Measurements from ENCODE around the gene LITAF.
"Not testable (repeated sequence)": the region's sequence is repeated elsewhere in the genome, so short reads cannot be mapped to it uniquely, and the experiment has no call there.

The LITAF gene

DNA sequence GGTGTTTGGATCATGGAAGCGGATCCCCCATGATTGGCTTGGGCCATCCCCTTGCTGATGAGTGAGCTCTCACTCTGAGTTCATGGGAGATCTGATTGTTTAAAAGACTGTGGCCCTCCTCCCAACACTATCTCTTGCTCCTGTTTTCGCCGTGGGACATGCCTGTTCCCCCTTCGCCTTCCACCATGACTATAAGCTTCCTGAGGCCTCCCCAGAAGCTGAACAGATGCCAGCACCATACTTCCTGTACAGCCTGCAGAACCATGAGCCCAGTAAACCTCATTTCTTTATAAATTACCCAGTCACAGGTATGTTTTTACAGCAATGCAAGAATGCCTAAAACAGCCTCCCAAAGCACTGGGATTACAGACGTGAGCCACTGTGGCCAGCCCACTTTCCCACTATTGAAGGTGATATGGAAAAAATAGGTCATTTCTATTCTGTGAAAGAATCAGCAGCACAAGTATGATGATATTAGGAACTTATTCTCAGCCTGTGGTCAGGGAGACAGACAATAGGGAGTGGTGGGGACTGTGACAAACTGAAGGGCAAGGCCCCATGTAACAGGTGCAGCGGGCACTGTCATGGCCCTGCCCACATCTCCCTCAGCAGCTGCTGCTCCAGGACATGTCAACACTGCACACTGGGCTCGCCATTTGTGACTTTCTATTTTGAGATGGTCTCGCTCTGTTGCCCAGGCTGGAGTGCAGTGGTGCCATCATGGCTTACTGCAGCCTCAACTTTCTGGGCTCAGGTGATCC lies 33.7 kb upstream of the LITAF start:
- no peak for DNase-seq (ENCODE audit: low spot score)

DNA sequence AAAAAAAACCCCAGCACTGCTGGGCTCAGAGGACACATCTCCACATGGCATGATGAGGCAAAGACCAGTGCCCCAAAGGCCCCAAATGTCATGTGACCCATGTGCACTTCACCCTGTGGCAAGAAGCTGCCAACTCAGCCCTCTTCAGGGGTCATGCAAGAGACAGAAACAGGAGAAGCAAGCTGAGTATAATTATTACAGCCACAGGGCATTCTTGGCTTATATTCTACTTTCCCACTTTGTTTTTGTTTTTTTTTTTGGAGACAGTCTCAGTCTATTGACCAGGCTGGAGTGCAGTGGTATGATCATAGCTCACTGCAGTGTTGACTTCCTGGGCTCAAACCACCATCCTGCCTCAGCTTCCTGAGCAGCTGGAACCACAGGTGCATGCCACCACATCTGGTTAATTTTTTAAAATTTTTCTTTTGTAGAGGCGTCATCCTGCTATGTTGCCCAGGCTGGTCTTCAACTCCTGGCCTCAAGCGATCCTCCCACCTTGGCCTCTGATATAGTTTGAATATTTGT lies 32.7 kb upstream of the LITAF start:
- no peak for DNase-seq (ENCODE audit: low spot score)

DNA sequence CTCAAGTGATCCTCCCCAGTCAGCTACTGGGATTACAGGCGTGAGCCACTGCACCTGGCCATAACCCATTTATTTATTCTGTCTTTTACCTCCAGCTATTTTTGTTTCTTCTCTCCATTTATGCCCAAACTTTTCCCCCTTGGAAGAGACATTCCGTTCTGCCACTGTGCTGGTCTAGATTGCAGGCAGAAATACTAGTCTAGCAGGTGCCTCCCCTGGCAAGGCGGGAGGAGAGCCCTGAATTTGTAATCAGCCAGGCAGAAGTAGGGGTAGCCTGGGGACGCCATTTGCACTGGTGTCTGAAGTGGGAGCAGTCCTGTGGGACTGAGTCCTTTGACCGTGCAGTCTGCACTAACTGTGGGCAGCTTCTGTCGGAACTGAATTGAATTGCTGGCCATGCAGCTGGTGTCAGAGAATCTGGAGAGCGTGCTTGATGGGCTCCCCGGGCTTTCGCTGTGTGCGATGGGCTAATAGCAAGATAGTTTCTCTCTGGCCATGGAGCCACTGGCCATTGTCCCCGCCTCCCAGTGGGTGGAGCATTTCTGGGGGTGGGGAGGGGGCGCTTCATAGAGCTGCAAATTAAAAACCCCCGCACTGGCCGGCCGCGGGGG lies 31.5 kb upstream of the LITAF start:
- DNase-seq (ENCODE audit: low spot score), result no peak

GRCh38 chr16:11615748-11616447 lies 29.2 kb upstream of the LITAF start:
- peak; percentile 72 for DNase-seq (ENCODE audit: low spot score)

DNA sequence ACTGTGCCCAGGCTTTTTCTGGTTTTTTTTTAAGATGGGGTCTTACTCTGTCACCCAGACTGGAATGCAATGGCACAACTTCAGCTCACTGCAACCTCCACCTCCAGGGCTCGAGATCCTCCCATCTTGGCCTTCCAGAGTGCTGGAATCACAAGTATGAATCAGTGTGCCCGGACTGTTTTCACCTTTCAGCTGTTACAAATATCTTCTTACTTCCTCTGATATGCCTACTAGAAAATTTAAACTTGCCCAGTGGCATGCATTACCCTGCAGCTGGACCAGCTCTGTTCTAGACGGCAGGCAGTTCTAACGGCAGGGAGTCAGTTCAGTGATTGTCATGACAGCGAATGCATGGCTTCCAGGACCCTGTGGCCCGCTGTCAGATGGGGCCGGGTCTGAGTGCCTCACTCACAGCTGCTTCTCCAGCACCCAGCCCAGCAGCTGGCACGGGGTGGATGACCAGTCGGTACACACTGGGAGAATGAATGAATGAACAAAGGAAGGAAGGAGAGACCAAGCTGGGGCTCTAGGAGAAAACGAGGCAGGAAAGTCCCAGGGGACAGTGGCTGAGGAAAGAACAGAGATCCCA lies 28.0 kb upstream of the LITAF start:
- no peak for DNase-seq (ENCODE audit: low spot score)

- DNase-seq (ENCODE audit: low spot score), result no peak
Observed at GRCh38 chr16:11613381-11614303, 26.9 kb upstream of the LITAF start.

- no peak for DNase-seq (ENCODE audit: low spot score)
Observed at GRCh38 chr16:11612665-11613025, 25.9 kb upstream of the LITAF start.

DNA sequence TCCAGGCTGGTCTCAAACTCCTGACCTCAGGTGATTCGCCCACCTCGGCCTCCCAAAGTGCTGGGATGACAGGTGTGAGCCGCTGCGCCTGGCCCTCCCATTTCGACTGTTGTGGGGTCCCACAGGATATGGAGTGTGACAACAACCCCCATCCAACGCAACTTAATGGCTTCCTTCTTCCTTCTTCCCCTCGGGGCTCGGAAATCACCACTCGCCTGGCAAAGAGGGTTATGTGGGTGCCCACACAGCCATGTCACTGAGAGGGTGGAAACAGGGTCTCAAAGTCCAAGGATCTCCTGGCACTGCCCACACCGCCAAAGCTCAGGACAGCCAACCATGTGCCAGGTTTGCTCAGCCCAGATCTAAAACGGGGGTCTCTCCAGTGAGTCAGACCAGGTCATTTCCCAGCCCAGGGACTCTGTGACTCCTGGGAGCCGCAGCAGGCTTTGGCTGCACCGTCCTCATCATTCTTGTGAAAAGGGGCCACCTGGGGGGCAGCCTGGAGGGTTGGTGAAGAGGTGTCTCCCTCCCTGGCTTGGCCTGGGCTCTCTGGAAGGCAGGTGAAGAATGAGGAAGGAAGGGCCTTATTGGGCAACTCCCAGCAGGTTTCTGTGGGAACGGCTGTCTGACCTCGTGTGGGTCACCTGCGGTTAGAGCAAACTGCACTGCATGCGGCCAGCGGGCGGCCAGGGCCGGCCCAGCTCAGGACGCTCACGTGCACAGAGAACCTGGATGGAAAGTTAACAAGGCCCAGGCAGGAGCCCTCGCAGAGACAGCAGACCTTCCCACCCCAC lies 25.3 kb upstream of the LITAF start:
- peak; percentile 71 for DNase-seq (ENCODE audit: low spot score)

GRCh38 chr16:11610580-11610979 lies 23.9 kb upstream of the LITAF start:
- DNase-seq (ENCODE audit: low spot score), result no peak

DNA sequence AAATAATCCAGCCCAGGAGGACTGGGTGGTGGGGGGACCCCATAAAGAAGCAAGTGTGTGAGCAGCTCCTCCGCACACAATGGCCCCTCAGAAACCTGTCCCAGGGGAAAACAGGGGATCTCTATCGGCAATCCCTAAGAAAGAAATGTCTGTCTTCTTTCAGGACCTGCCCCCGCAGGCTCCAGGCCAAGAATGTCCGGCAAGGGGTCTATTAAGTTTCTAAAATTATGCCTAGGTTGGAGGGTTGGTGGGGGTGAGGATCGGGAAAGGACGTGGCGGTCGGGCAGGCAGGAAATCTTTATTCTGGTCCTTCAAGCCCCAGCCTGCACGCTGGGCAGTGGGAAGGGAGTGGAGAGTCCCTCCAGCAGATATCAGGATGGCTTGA lies 23.4 kb upstream of the LITAF start:
- no peak for DNase-seq (ENCODE audit: low spot score)

DNA sequence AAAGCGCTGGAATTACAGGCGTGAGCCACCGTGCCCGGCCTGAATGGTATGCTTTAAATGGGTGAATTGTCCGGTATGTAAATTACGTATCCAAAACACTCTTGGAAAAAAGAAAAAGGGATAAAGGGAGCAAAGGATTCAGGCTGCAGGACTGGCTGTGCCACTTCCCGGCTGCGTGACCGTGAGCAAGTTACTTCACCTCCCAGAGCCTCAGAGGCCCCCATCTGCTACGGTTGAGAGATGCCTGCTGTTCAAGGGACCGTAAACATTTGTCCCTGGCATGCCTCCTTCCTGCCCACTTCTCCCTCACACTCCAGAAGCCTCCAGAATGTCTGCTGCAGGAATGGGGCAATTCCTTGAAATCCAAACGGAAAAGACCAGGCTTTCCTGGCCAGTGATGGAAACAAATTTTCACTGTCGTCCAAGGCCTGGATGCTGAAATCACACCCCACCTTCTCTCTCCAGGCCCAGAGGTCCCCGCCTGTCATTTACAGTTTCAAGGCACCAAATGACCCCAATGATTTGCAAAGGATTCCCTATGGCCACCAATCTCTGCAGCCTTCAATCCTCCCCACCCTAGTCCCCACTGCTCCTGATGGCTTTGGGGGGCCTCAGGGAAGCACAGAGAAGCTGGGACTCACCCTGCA lies 22.9 kb upstream of the LITAF start:
- peak; percentile 52 for DNase-seq (ENCODE audit: low spot score)

DNA sequence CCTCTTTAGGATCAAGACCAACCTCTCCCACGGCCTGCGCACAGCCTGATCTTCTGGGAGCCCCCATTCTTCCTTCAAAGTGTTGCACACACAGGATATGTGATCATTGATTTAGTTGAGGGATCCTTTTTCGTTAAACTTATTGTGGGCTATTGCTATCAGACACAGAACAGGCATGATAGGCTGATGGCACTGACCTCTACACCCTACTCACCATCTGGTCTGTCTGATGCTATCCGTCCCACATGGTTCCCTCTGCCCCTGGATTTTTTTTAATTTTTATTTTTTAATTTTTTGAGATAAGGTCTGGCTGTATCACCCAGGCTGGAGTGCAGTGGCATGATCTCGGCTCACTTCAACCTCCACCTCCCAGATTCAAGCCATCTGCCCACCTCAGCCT lies 19.2 kb upstream of the LITAF start:
- no peak for DNase-seq (ENCODE audit: low spot score)

- no peak for DNase-seq (ENCODE audit: low spot score)
Observed at GRCh38 chr16:11605564-11605886, 18.8 kb upstream of the LITAF start.

- no peak for DNase-seq (ENCODE audit: low spot score)
Observed at GRCh38 chr16:11604783-11605563, 18.3 kb upstream of the LITAF start.

DNA sequence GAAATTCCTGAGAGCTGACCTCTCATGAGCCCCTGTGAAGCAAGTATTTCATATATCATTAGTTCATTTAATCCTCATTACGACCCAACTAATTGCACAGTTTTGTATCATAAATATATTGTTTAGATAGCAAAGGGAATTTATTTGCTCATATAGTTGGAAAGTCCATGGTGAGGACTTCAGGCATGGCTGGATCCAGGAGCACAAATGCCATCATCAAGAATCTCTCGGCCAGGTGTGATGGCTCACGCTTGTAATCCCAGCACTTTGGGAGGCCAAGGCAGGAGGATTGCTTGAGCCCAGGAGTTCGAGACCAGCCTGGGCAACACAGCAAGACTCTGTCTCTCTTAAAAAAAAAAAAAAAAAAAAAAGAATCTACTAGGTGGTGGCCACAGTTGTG lies 17.6 kb upstream of the LITAF start:
- DNase-seq (ENCODE audit: low spot score), result not testable (repeated sequence)

GRCh38 chr16:11603331-11603750 lies 16.6 kb upstream of the LITAF start:
- DNase-seq (ENCODE audit: low spot score), result peak; percentile 43

DNA sequence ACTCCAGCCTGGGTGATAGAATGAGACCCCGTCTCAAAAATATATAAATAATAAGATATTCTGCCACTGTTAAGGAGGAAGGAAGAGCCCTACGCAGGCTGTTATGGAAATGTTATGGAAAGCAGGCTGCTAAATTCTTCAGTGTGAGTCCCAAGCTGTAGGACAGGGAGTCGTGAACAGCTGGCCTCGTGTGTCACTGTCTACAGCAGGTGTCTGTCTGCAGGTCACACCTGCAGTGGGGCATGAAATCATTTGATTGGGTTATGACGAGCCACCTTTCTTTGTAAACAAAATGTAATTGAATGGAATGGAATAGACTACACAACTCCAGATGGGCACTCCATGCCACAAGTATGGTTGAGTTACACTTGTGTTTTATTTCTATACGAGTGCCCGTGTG lies 15.6 kb upstream of the LITAF start:
- DNase-seq (ENCODE audit: low spot score), result no peak

DNA sequence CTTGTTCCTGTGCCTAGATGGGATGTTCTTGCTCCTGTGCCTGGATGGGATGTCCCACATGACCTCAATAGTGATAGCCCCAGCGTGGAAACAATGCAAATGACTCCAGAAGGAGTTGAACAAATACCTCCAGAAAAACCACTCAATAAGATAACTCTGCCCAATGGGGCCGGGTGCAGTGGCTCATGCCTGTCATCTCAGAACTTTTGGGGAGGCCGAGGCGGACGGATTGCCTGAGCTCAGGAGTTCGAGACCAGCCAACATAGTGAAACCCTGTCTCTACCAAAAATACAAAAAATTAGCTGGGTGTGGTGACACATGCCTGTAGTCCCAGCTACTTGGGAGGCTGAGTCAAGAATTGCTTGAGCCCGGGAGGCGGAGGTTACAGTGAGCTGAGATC lies 15.2 kb upstream of the LITAF start:
- DNase-seq (ENCODE audit: low spot score), result no peak

DNA sequence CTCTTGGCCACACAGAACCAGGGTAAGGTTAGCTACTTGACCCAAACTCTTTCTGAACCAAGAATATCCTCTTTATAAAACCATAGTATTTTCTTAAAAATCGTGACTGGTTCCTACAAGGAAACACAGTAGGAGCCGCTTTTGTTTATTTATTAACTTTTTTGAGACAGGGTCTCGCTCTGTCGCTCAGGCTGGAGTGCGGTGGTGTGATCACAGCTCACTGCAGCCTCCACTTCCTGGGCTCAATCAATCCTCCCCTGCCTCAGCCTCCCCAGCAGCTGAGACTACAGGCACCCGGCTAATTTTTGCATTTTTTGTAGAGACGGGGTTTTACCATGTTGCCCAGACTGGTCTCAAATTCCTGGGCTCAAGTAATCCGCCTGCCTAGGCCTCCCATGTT lies 14.7 kb upstream of the LITAF start:
- DNase-seq (ENCODE audit: low spot score), result no peak

DNA sequence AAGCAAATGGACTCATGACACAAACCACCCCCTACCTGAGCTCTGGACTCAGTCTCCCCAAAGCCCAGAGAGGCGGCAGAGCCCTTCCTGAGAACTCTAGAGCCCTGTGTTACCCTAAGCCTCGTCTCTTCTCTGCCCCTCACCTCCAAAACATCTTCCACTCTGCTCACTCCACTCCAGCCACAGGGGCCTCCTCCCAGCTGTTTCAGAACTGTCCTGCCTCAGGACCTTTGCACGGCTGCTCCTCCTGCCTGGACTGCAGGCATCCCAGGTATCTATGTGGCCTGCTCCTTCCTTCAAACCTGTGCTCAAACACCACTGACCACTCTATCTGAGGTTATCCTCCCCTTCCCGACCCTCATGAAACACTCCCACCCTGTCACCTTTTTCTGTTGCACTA lies 12.9 kb upstream of the LITAF start:
- no peak for DNase-seq (ENCODE audit: low spot score)

Measured in iPS-NIHi11 (cell line).